ENCODE data around the gene SMG9. TPM values are rescaled to one million over a fixed set of nuclear protein-coding genes. Genes with fewer than 3 reads are reported as not detected.
A peak's percentile ranks its signal among the peaks of the same experiment; 100 is the strongest.

SMG9 gene
- total RNA-seq, 2 donors from 2014 or later, result 18.3 to 49.1 TPM

GRCh38 chr19:43798546-43799409, 44.0 kb upstream of the SMG9 start:
- Histone ChIP-seq H3K4me3 (peak overlapping the region; percentile 70), H3K36me3 (no peaks in the 10 kb centered on the region), H3K27me3 (replicated peaks; ENCODE audit: insufficient read depth) (peaks cover 7% of the 10 kb centered on the region), H3K27ac (no peak overlapping the region), H3K4me1 (ENCODE audit: control insufficient read depth in 1 of 2, low read depth in 2 of 2) (peaks cover 2 to 9% of the 10 kb centered on the region in 2 donors), H3K9me3 (no peaks in the 10 kb centered on the region)
- no peak for DNase-seq (ENCODE audit: low spot score)
- TF ChIP-seq CTCF (IDR thresholded peaks at IDR 0.05), result no peak
- no peak for ATAC-seq (ENCODE audit: insufficient number of reproducible peaks, low FRiP score, low read depth)

- Histone ChIP-seq H3K36me3 (no peaks in the 10 kb centered on the region), H3K4me1 (ENCODE audit: control insufficient read depth in 1 of 2, low read depth in 2 of 2) (peaks cover 2 to 9% of the 10 kb centered on the region in 2 donors), H3K27ac (no peak overlapping the region), H3K27me3 (replicated peaks; ENCODE audit: insufficient read depth) (peaks cover 7% of the 10 kb centered on the region), H3K4me3 (peak overlapping the region; percentile 70), H3K9me3 (no peaks in the 10 kb centered on the region)
- DNase-seq (ENCODE audit: low spot score) (no peak), ATAC-seq (ENCODE audit: insufficient number of reproducible peaks, low FRiP score, low read depth) (no peak)
- no peak for TF ChIP-seq CTCF (IDR thresholded peaks at IDR 0.05)
Measured at GRCh38 chr19:43798026-43798545, 43.3 kb upstream of the SMG9 start.

- H3K27ac ChIP-seq, result no peak overlapping the region
- H3K4me3 ChIP-seq, result no peak overlapping the region
- peaks cover 7% of the 10 kb centered on the region for H3K27me3 ChIP-seq (replicated peaks; ENCODE audit: insufficient read depth)
- peaks cover 2 to 9% of the 10 kb centered on the region in 2 donors for H3K4me1 ChIP-seq (ENCODE audit: control insufficient read depth in 1 of 2, low read depth in 2 of 2)
- DNase-seq (ENCODE audit: low spot score) (no peak), ATAC-seq (ENCODE audit: insufficient number of reproducible peaks, low FRiP score, low read depth) (no peak)
- no peaks in the 10 kb centered on the region for H3K36me3 ChIP-seq
- H3K9me3 ChIP-seq, result no peaks in the 10 kb centered on the region
- TF ChIP-seq CTCF (IDR thresholded peaks at IDR 0.05), result no peak
Measured at GRCh38 chr19:43797556-43797955, 42.8 kb upstream of the SMG9 start.

GRCh38 chr19:43797118-43797517, 42.4 kb upstream of the SMG9 start:
- Histone ChIP-seq H3K27me3 (replicated peaks; ENCODE audit: insufficient read depth) (peaks cover 7% of the 10 kb centered on the region), H3K9me3 (no peaks in the 10 kb centered on the region), H3K36me3 (no peaks in the 10 kb centered on the region), H3K27ac (no peak overlapping the region), H3K4me1 (ENCODE audit: control insufficient read depth in 1 of 2, low read depth in 2 of 2) (peaks cover 2 to 9% of the 10 kb centered on the region in 2 donors), H3K4me3 (no peak overlapping the region)
- ATAC-seq (ENCODE audit: insufficient number of reproducible peaks, low FRiP score, low read depth) (no peak), DNase-seq (ENCODE audit: low spot score) (no peak)
- TF ChIP-seq CTCF (IDR thresholded peaks at IDR 0.05), result no peak

GRCh38 chr19:43790587-43790986, 35.8 kb upstream of the SMG9 start:
- ATAC-seq (ENCODE audit: insufficient number of reproducible peaks, low FRiP score, low read depth) (no peak), DNase-seq (ENCODE audit: low spot score) (no peak)
- no peaks in the 10 kb centered on the region for H3K27me3 ChIP-seq (replicated peaks; ENCODE audit: insufficient read depth)
- no peaks in the 10 kb centered on the region for H3K4me1 ChIP-seq (ENCODE audit: control insufficient read depth in 1 of 2, low read depth in 2 of 2)
- no peaks in the 10 kb centered on the region for H3K9me3 ChIP-seq
- no peaks in the 10 kb centered on the region for H3K36me3 ChIP-seq
- H3K4me3 ChIP-seq, result no peak overlapping the region
- TF ChIP-seq CTCF (IDR thresholded peaks at IDR 0.05), result no peak
- no peak overlapping the region for H3K27ac ChIP-seq
